ENCODE data around the gene GZMM.

GZMM gene

GRCh38 chr19:543910-544608 lies at the start of gene GZMM:
TSS of gene GZMM (plus strand) at chr19:544053. CDS start at chr19:544072, 19 bp downstream.
- TF ChIP-seq GATA2 (IDR thresholded peaks at IDR 0.05; ENCODE audit: low read depth, low read length) (no peak), GATA3 (IDR thresholded peaks at IDR 0.05; ENCODE audit: low read depth, low read length) (no peak)

GRCh38 chr19:494171-495080 lies 49.4 kb upstream of the GZMM start:
- TF ChIP-seq GATA3 (IDR thresholded peaks at IDR 0.05; ENCODE audit: low read depth, low read length) (no peak), GATA2 (IDR thresholded peaks at IDR 0.05; ENCODE audit: low read depth, low read length) (no peak)

DNA sequence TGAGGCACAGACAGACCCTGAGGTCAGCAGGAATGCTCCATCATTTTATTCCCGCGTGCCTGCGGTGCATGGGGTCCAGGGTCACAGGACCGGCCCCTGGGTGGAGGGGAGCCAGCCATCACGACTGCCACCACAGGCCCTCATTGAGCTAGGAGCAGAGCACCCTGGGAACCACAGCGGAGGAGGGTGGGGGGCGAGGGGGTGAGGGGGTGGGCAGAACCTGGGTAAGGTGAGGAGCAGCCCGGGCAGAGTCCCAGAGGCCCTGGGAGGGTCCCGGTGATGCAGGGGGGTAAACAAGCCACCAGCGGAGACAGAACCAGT lies 48.8 kb upstream of the GZMM start:
- TF ChIP-seq GATA2 (IDR thresholded peaks at IDR 0.05; ENCODE audit: low read depth, low read length): no peak
- no peak for TF ChIP-seq GATA3 (IDR thresholded peaks at IDR 0.05; ENCODE audit: low read depth, low read length)

DNA sequence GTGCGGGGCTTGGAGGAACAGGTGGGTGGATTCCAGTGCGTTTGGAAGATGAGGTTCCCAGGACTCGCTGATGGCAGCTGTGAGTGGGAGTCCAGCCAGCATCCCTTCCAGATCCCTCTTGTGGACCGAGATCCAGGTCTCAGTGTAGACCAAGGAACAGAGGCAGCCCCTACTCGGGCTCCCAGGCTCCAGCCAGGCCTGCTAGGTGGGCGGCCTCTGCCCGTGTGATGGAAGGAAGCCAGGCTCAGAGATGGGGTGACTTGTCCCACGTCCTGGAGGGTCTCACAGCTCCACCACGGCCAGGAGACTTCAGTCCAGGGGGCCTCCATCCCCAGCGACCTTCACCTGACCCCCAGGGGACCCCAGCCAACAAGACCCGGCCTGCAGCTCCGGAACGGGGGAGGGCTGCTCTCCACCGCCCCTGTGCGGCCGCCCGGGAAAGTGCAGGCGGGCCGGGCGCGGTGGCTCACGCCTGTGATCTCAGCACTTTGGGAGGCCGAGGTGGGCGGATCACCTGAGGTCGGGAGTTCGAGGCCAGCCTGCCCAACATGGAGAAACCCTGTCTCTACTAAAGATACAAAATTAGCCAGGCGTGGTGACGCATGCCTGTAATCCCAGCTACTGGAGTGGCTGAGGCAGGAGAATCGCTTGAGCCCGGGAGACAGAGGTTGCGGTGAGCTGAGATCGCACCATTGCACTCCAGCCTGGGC lies 48.3 kb upstream of the GZMM start:
- TF ChIP-seq GATA2 (IDR thresholded peaks at IDR 0.05; ENCODE audit: low read depth, low read length) (no peak), GATA3 (IDR thresholded peaks at IDR 0.05; ENCODE audit: low read depth, low read length) (no peak)

GRCh38 chr19:496112-496665 lies 47.7 kb upstream of the GZMM start, which contains the start of gene MADCAM1:
TSS of gene MADCAM1 (plus strand) at chr19:496486. CDS start at chr19:496500, 14 bp downstream.
- no peak for TF ChIP-seq GATA2 (IDR thresholded peaks at IDR 0.05; ENCODE audit: low read depth, low read length)
- no peak for TF ChIP-seq GATA3 (IDR thresholded peaks at IDR 0.05; ENCODE audit: low read depth, low read length)

GRCh38 chr19:496986-497385 lies 46.9 kb upstream of the GZMM start:
- no peak for TF ChIP-seq GATA3 (IDR thresholded peaks at IDR 0.05; ENCODE audit: low read depth, low read length)

DNA sequence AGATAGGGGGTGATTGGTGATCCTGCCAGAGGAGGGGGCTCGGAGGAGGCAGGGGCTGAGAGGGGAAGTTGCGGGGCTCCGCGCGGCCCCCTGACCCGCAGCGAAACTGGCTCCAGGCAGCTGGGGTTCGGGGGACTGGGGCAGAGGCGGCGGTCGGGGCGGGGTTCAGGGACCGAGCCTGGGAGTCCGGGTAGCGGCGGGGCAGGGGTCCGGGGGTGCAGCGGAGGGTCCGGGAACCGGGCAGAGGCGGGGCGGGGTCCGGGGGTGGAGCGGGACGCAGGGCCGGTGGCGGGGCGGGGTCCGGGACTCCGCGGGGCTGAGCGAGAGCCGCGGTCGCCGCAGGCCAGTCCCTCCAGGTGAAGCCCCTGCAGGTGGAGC lies 46.4 kb upstream of the GZMM start:
- TF ChIP-seq GATA3 (IDR thresholded peaks at IDR 0.05; ENCODE audit: low read depth, low read length) (no peak), GATA2 (IDR thresholded peaks at IDR 0.05; ENCODE audit: low read depth, low read length) (no peak)

- TF ChIP-seq GATA3 (IDR thresholded peaks at IDR 0.05; ENCODE audit: low read depth, low read length) (no peak), GATA2 (IDR thresholded peaks at IDR 0.05; ENCODE audit: low read depth, low read length) (no peak)
These were observed 45.9 kb upstream of the GZMM start for GRCh38 chr19:497869-498510.

DNA sequence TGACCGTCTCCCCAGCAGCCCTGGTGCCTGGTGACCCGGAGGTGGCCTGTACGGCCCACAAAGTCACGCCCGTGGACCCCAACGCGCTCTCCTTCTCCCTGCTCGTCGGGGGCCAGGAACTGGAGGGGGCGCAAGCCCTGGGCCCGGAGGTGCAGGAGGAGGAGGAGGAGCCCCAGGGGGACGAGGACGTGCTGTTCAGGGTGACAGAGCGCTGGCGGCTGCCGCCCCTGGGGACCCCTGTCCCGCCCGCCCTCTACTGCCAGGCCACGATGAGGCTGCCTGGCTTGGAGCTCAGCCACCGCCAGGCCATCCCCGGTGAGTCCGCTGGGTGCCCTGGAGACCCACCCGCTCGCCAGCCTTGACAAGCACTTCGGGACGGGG lies 45.4 kb upstream of the GZMM start:
- TF ChIP-seq GATA2 (IDR thresholded peaks at IDR 0.05; ENCODE audit: low read depth, low read length): no peak

DNA sequence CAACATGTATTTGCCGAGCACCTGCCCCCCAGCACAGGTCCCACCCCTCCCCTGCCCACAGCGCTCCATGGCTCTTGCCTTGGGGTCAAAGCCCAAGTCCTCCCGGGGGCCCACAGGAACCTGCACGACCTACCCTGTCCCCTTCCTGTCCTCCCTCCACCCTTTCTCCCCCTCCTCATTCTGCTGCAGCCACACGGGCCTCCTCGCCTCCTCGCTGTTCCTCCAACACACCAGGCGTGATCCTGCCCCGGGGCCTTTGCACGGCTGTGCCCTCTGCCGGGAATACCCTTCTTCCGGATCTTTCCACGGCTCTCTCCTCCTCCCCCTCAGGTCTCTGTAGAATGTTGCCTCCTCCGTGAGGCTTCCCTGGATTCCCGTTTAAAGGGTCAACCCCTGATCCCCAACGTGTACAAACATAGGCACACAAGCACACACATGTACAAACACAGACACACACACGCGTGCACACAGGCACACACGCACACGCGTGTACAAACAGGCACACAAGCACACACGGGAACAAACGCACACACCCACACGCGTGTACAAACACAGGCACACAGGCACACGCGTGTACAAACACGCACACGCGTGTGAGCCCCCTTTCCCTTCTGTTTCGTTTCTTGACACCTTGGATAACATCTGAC lies 44.8 kb upstream of the GZMM start:
- TF ChIP-seq GATA3 (IDR thresholded peaks at IDR 0.05; ENCODE audit: low read depth, low read length) (no peak), GATA2 (IDR thresholded peaks at IDR 0.05; ENCODE audit: low read depth, low read length) (no peak)

GRCh38 chr19:501646-502045 lies 42.2 kb upstream of the GZMM start:
- no peak for TF ChIP-seq GATA2 (IDR thresholded peaks at IDR 0.05; ENCODE audit: low read depth, low read length)
- TF ChIP-seq GATA3 (IDR thresholded peaks at IDR 0.05; ENCODE audit: low read depth, low read length): no peak

GRCh38 chr19:504616-505015 lies 39.2 kb upstream of the GZMM start:
- TF ChIP-seq GATA3 (IDR thresholded peaks at IDR 0.05; ENCODE audit: low read depth, low read length): no peak
- TF ChIP-seq GATA2 (IDR thresholded peaks at IDR 0.05; ENCODE audit: low read depth, low read length): no peak
